ENCODE results near the gene KLHL18. TPM values are rescaled to one million over a fixed set of nuclear protein-coding genes. Genes with fewer than 3 reads are reported as not detected.

The KLHL18 gene
- polyA plus RNA-seq, 1 experiment = 25.5 TPM

DNA sequence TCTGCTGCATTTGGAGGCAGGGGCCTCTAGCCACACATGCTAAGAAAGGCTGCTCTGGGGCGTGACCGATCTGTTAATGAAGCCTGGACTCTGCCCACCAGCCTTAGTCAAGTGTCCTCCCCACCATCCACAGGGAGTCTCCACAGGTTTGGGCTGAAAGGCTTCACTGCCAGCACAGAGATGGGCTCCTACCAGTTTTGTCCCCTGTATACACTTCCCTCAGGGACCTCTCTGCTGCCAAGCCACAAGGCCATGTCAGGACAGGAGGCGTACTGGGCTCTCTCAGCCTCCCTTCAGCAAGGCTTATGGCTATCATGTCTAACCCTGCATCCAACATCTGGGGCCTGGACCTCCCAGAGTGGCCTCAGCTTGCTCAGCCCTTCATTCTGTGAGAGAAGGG lies 23.6 kb upstream of the KLHL18 start:
- H3K27me3 ChIP-seq (ENCODE audit: control insufficient read depth, insufficient read depth, low read length) = peaks cover 2% of the 10 kb centered on the region; the same call in 1 of the 2 replicates
- no peak overlapping the region for H3K4me3 ChIP-seq (ENCODE audit: low read depth, low read length)
- TF ChIP-seq, protein P1, sequence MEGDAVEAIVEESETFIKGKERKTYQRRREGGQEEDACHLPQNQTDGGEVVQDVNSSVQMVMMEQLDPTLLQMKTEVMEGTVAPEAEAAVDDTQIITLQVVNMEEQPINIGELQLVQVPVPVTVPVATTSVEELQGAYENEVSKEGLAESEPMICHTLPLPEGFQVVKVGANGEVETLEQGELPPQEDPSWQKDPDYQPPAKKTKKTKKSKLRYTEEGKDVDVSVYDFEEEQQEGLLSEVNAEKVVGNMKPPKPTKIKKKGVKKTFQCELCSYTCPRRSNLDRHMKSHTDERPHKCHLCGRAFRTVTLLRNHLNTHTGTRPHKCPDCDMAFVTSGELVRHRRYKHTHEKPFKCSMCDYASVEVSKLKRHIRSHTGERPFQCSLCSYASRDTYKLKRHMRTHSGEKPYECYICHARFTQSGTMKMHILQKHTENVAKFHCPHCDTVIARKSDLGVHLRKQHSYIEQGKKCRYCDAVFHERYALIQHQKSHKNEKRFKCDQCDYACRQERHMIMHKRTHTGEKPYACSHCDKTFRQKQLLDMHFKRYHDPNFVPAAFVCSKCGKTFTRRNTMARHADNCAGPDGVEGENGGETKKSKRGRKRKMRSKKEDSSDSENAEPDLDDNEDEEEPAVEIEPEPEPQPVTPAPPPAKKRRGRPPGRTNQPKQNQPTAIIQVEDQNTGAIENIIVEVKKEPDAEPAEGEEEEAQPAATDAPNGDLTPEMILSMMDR (IDR thresholded peaks at IDR 0.05; ENCODE audit: insufficient read depth, low read depth, low read length) = no peak
- no peaks in the 10 kb centered on the region for H3K36me3 ChIP-seq (ENCODE audit: control insufficient read depth, insufficient read depth, low read length)
- ChIA-PET POLR2A (no interaction called here), CTCF (no interaction called here)
- no peak for DNase-seq (ENCODE audit: low read depth)

DNA sequence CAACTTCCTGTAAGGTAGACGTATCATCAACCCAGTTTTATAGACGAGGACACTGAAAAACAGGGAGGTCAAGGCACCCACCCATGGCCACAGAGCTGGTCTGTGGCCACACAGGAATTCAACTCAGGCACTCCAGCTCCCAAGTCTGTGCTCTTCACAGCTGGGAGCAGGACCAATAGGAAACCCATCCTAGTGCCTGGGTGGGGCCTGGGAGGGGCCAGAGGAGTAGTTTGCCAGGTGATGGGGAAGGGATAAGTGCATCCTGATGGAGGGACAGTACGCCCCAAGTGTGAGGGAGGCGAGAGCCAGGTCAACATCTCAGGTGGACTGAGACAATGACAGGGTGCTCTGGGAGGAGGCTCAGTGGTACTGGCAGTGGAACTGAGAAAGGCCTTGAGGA lies 22.1 kb upstream of the KLHL18 start:
- Histone ChIP-seq H3K27me3 (ENCODE audit: control insufficient read depth, insufficient read depth, low read length) (peaks cover 2% of the 10 kb centered on the region; the same call in 1 of the 2 replicates), H3K36me3 (ENCODE audit: control insufficient read depth, insufficient read depth, low read length) (no peaks in the 10 kb centered on the region), H3K4me3 (ENCODE audit: low read depth, low read length) (no peak overlapping the region)
- CTCF ChIA-PET = interaction anchor here (0.6 kb wide), 1 partner anchor 77 kb away, joined by 3 read pairs; no protein-coding TSS in a partner anchor
- TF ChIP-seq, protein P1 (IDR thresholded peaks at IDR 0.05; ENCODE audit: insufficient read depth, low read depth, low read length) = no peak
- no peak for DNase-seq (ENCODE audit: low read depth)
- POLR2A ChIA-PET = no interaction called here

DNA sequence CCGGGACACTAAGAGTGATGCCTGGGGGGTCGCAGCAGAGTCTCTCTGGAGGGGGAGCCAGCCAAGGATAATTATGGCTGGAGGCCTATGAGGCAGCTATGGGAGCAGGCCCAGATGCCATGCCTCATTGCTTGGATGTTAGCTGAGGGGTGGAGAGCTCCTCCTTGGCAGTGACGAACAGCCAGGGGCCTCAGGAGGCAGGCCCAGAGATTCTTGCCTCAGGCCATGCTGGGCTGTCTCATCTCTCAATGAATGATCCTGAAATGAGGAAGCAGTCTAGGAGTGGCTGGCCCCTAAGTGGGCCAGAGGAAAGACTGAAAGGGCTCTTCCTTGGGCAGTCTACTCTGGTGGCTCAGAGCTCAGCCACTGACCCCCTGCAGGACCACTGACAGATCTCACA lies 21.4 kb upstream of the KLHL18 start:
- POLR2A ChIA-PET = no interaction called here
- Histone ChIP-seq H3K4me3 (ENCODE audit: low read depth, low read length) (no peak overlapping the region), H3K36me3 (ENCODE audit: control insufficient read depth, insufficient read depth, low read length) (no peaks in the 10 kb centered on the region), H3K27me3 (ENCODE audit: control insufficient read depth, insufficient read depth, low read length) (peaks cover 2% of the 10 kb centered on the region; the same call in 1 of the 2 replicates)
- CTCF ChIA-PET = interaction anchor here (1.6 kb wide), 1 partner anchor 63 kb away, joined by 6 read pairs; no protein-coding TSS in a partner anchor
- TF ChIP-seq, protein P1 (IDR thresholded peaks at IDR 0.05; ENCODE audit: insufficient read depth, low read depth, low read length) = no peak
- no peak for DNase-seq (ENCODE audit: low read depth)

DNA sequence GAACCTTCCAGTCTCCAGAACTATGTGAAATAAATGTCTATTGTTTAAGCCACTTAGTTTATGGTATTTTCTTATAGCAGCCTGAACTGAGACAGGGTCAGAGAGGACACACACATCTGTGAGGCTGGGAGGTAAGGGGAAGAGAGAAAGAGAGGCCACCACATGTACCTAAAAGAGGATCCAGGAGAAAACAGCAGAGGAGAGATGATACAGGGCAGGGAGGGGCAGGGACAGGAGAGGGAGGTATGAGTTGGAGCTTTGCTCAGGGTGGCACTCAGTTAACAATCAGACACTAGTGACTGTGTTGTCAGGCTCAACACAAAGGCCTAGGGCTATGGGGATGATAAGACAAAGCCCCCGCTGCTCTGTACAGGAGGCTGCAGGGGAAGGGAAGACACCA lies 17.7 kb upstream of the KLHL18 start:
- CTCF ChIA-PET = no interaction called here
- TF ChIP-seq, protein P1 (IDR thresholded peaks at IDR 0.05; ENCODE audit: insufficient read depth, low read depth, low read length) = no peak
- no peak for DNase-seq (ENCODE audit: low read depth)
- H3K27me3 ChIP-seq (ENCODE audit: control insufficient read depth, insufficient read depth, low read length) = no peaks in the 10 kb centered on the region
- no peak overlapping the region for H3K4me3 ChIP-seq (ENCODE audit: low read depth, low read length)
- POLR2A ChIA-PET = no interaction called here
- H3K36me3 ChIP-seq (ENCODE audit: control insufficient read depth, insufficient read depth, low read length) = no peaks in the 10 kb centered on the region

DNA sequence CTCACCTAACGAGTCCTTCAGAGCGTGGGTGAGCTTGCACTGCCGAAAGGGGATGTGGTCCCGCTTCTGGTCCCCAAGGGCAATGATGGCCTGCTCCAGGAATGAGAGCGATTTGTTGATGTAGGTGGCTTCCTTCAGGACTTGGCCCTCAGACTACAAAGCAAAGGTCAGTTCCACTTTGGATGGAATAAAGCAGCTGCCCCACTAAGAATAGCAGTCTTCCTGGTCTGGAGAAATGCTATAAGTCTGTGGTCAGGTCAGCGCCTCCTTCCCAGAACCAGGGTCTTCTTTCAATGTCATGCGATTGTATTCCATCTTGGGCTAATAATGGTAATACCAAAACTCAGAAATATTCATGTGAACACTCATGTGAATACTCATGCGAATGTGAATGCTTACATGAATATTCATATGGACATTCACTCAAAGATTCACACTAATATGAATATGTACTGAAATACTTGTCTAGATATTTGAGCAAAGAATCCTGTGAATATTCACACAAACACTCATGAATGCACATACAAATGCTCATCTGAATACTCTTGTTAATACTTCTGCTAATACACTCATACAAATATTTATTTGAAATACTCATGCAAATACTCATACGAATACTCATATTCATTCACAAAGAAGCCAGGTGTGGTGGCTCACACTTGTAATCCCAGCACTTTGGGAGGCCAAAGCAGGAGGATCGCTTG lies 16.9 kb upstream of the KLHL18 start:
- no peaks in the 10 kb centered on the region for H3K27me3 ChIP-seq (ENCODE audit: control insufficient read depth, insufficient read depth, low read length)
- no peak overlapping the region for H3K4me3 ChIP-seq (ENCODE audit: low read depth, low read length)
- no peaks in the 10 kb centered on the region for H3K36me3 ChIP-seq (ENCODE audit: control insufficient read depth, insufficient read depth, low read length)
- DNase-seq (ENCODE audit: low read depth) = no peak
- TF ChIP-seq, protein P1 (IDR thresholded peaks at IDR 0.05; ENCODE audit: insufficient read depth, low read depth, low read length) = no peak
- ChIA-PET CTCF (no interaction called here), POLR2A (no interaction called here)

Data from BJ (cell line).